ENCODE results near the gene PHF2.

Gene PHF2

GRCh38 chr9:93603906-93604326, 27.5 kb downstream of the PHF2 start:
- no peak for DNase-seq (ENCODE audit: extremely low spot score)
- ChIA-PET POLR2A (no interaction called here), CTCF (no interaction called here)
- TF ChIP-seq FOXM1 (IDR thresholded peaks at IDR 0.05; ENCODE audit: borderline replicate concordance) (no peak), SUZ12 (IDR thresholded peaks at IDR 0.05) (no peak), ZNF384 (IDR thresholded peaks at IDR 0.05) (no peak), TARDBP (IDR thresholded peaks at IDR 0.05) (no peak), PKNOX1 (IDR thresholded peaks at IDR 0.05) (no peak), FOXK2 (IDR thresholded peaks at IDR 0.05) (no peak), CTBP1 (IDR thresholded peaks at IDR 0.05; ENCODE audit: borderline replicate concordance) (no peak), NFRKB (IDR thresholded peaks at IDR 0.05) (no peak), SP1 (IDR thresholded peaks at IDR 0.05) (no peak), HDGF (IDR thresholded peaks at IDR 0.05; ENCODE audit: borderline replicate concordance) (no peak), BHLHE40 (IDR thresholded peaks at IDR 0.05; ENCODE audit: borderline replicate concordance) (no peak), L3MBTL2 (conservative IDR thresholded peaks at IDR 0.05) (no peak), LEF1 (IDR thresholded peaks at IDR 0.05; ENCODE audit: borderline replicate concordance) (no peak), FOXA1 (IDR thresholded peaks at IDR 0.05) (no peak)

- no peak for TF ChIP-seq HDGF (IDR thresholded peaks at IDR 0.05; ENCODE audit: borderline replicate concordance)
- TF ChIP-seq ZNF384 (IDR thresholded peaks at IDR 0.05) = no peak
- no peak for TF ChIP-seq NFRKB (IDR thresholded peaks at IDR 0.05)
- TF ChIP-seq TARDBP (IDR thresholded peaks at IDR 0.05) = no peak
- no peak for TF ChIP-seq FOXM1 (IDR thresholded peaks at IDR 0.05; ENCODE audit: borderline replicate concordance)
- TF ChIP-seq BHLHE40 (IDR thresholded peaks at IDR 0.05; ENCODE audit: borderline replicate concordance) = no peak
- no peak for TF ChIP-seq ELF4 (IDR thresholded peaks at IDR 0.05)
- no peak for TF ChIP-seq L3MBTL2 (conservative IDR thresholded peaks at IDR 0.05)
- TF ChIP-seq FOXA1 (IDR thresholded peaks at IDR 0.05) = no peak
- TF ChIP-seq SP1 (IDR thresholded peaks at IDR 0.05) = no peak
- TF ChIP-seq FOXK2 (IDR thresholded peaks at IDR 0.05) = no peak
- TF ChIP-seq ARNT (IDR thresholded peaks at IDR 0.05) = no peak
- no peak for TF ChIP-seq CTBP1 (IDR thresholded peaks at IDR 0.05; ENCODE audit: borderline replicate concordance)
- no peak for TF ChIP-seq LEF1 (IDR thresholded peaks at IDR 0.05; ENCODE audit: borderline replicate concordance)
- no peak for TF ChIP-seq PKNOX1 (IDR thresholded peaks at IDR 0.05)
- TF ChIP-seq SUZ12 (IDR thresholded peaks at IDR 0.05) = no peak
- ChIA-PET POLR2A (no interaction called here), CTCF (no interaction called here)
- no peak for DNase-seq (ENCODE audit: extremely low spot score)
Measured at GRCh38 chr9:93606187-93606586, 29.8 kb downstream of the PHF2 start.

- ChIA-PET CTCF (no interaction called here), POLR2A (no interaction called here)
- no peak for TF ChIP-seq CTBP1 (IDR thresholded peaks at IDR 0.05; ENCODE audit: borderline replicate concordance)
- no peak for TF ChIP-seq FOXK2 (IDR thresholded peaks at IDR 0.05)
- no peak for TF ChIP-seq NFRKB (IDR thresholded peaks at IDR 0.05)
- TF ChIP-seq LEF1 (IDR thresholded peaks at IDR 0.05; ENCODE audit: borderline replicate concordance) = no peak
- no peak for TF ChIP-seq FOXM1 (IDR thresholded peaks at IDR 0.05; ENCODE audit: borderline replicate concordance)
- TF ChIP-seq L3MBTL2 (conservative IDR thresholded peaks at IDR 0.05) = no peak
- TF ChIP-seq ARNT (IDR thresholded peaks at IDR 0.05) = no peak
- no peak for TF ChIP-seq ELF4 (IDR thresholded peaks at IDR 0.05)
- no peak for TF ChIP-seq BHLHE40 (IDR thresholded peaks at IDR 0.05; ENCODE audit: borderline replicate concordance)
- TF ChIP-seq PKNOX1 (IDR thresholded peaks at IDR 0.05) = no peak
- no peak for TF ChIP-seq SUZ12 (IDR thresholded peaks at IDR 0.05)
- DNase-seq (ENCODE audit: extremely low spot score) = no peak
Measured at GRCh38 chr9:93610206-93610605, 33.8 kb downstream of the PHF2 start.

- DNase-seq (ENCODE audit: extremely low spot score) = no peak
- TF ChIP-seq ELF4 (IDR thresholded peaks at IDR 0.05) (no peak), FOXA1 (IDR thresholded peaks at IDR 0.05) (no peak), FOXM1 (IDR thresholded peaks at IDR 0.05; ENCODE audit: borderline replicate concordance) (no peak), BHLHE40 (IDR thresholded peaks at IDR 0.05; ENCODE audit: borderline replicate concordance) (no peak), FOXK2 (IDR thresholded peaks at IDR 0.05) (no peak), NFRKB (IDR thresholded peaks at IDR 0.05) (no peak), ARNT (IDR thresholded peaks at IDR 0.05) (no peak), ZNF384 (IDR thresholded peaks at IDR 0.05) (no peak), TARDBP (IDR thresholded peaks at IDR 0.05) (no peak), PKNOX1 (IDR thresholded peaks at IDR 0.05) (no peak)
- CTCF ChIA-PET = no interaction called here
- POLR2A ChIA-PET = no interaction called here
Measured at GRCh38 chr9:93612052-93612795, 35.8 kb downstream of the PHF2 start.

- POLR2A ChIA-PET = no interaction called here
- TF ChIP-seq L3MBTL2 (conservative IDR thresholded peaks at IDR 0.05) (no peak), FOXA1 (IDR thresholded peaks at IDR 0.05) (no peak), PKNOX1 (IDR thresholded peaks at IDR 0.05) (no peak), SUZ12 (IDR thresholded peaks at IDR 0.05) (no peak), LEF1 (IDR thresholded peaks at IDR 0.05; ENCODE audit: borderline replicate concordance) (no peak), BHLHE40 (IDR thresholded peaks at IDR 0.05; ENCODE audit: borderline replicate concordance) (no peak), FOXK2 (IDR thresholded peaks at IDR 0.05) (no peak), HDGF (IDR thresholded peaks at IDR 0.05; ENCODE audit: borderline replicate concordance) (no peak), SP1 (IDR thresholded peaks at IDR 0.05) (no peak), NFRKB (IDR thresholded peaks at IDR 0.05) (no peak), ZNF384 (IDR thresholded peaks at IDR 0.05) (no peak), CTBP1 (IDR thresholded peaks at IDR 0.05; ENCODE audit: borderline replicate concordance) (no peak)
- no peak for DNase-seq (ENCODE audit: extremely low spot score)
- CTCF ChIA-PET = no interaction called here
Measured at GRCh38 chr9:93612796-93613154, 36.4 kb downstream of the PHF2 start.

Data from HEK293T (cell line).